SK-N-MC (cell line): ENCODE measurements around the gene CXorf38.

Experiments
- DNase-seq: peaks from one replicate; pipeline ENCODE4 v3.0.0-alpha.2; 2011; ENCODE audit warnings: low read depth, low spot score
- H3K27ac ChIP-seq: fragments of 200-600 bp; sonication (generic); 2 replicates; pipeline ENCODE4 v1.5.1; 2016; ENCODE audit warnings: mixed run types
- H3K36me3 ChIP-seq: fragments of 200-600 bp; sonication (generic); 2 replicates; pipeline ENCODE4 v1.6.1; 2017; ENCODE audit warnings: antibody characterized with exemption, low read length, mixed read lengths; ENCODE audit not compliant: insufficient read depth
- H3K4me3 ChIP-seq: fragments of 200-600 bp; sonication (generic); 2 replicates; pipeline ENCODE4 v1.5.1; 2016
- H3K9ac ChIP-seq: fragments of 200-600 bp; sonication (generic); 2 replicates; pipeline ENCODE4 v1.8.0; 2017; ENCODE audit warnings: mixed run types, mixed read lengths; ENCODE audit not compliant: insufficient read length
- H3K9me3 ChIP-seq: fragments of 200-600 bp; sonication (generic); 2 replicates; pipeline ENCODE4 v1.6.1; 2017; ENCODE audit warnings: low read depth, mild to moderate bottlenecking, antibody characterized with exemption, low read length, moderate library complexity, mixed read lengths
- EZH2 ChIP-seq: fragments of 200-600 bp; sonication (generic); IDR thresholded peaks from one replicate; pipeline ENCODE4 v1.6.1; 2017; ENCODE audit warnings: antibody characterized with exemption
- FOXP2 ChIP-seq: optimal IDR thresholded peaks from 2 replicates; pipeline ENCODE3; 2011; ENCODE audit warnings: mild to moderate bottlenecking, moderate library complexity; ENCODE audit not compliant: insufficient read depth; ENCODE audit errors: extremely low read length, control extremely low read depth
- POLR2AphosphoS5 ChIP-seq: IDR thresholded peaks from 2 replicates; pipeline ENCODE4 v1.6.1; 2012; ENCODE audit warnings: mild to moderate bottlenecking, low read depth, low read length, borderline replicate concordance

CXorf38 gene

DNA sequence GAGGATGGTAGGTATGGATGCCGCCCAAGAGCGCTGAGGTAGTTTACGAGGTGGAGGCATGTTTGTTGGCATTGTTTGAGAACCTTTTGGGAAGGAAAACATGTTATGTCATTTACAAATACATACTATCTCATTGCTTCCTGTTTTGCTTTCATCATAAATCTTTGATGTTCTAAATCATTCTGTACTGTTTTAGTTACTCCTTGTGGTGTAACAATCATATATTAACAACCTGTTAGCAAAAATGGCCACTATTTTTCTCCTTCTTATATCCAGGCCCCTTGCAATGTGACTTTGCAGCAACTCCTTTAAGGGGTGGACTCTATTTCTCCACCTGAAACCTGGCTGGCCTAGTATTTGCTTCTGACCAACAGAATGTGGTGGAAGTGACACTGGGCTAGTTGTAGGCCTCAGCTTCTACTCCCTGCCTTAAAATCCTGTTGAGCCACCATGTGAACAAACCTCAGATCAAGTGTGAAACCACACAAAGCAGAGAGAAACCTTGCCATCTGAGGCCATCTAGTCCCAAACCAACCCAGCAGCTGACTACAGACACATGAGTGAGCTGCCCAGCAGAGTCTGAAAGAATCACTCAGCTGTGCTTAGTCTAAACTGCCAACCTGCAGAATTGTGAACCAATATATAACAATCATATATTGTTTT is 15.8 kb upstream of the CXorf38 start:
- Histone ChIP-seq H3K36me3 (peaks cover 30% of the 10 kb centered on the region; the same call in 1 of the 2 replicates), H3K27ac (no peak overlapping the region), H3K4me3 (no peak overlapping the region), H3K9me3 (no peaks in the 10 kb centered on the region), H3K9ac (no peak overlapping the region)
- DNase-seq, result no peak
- TF ChIP-seq FOXP2, result no peak
- no peak for TF ChIP-seq POLR2AphosphoS5
- no peak for TF ChIP-seq EZH2

DNA sequence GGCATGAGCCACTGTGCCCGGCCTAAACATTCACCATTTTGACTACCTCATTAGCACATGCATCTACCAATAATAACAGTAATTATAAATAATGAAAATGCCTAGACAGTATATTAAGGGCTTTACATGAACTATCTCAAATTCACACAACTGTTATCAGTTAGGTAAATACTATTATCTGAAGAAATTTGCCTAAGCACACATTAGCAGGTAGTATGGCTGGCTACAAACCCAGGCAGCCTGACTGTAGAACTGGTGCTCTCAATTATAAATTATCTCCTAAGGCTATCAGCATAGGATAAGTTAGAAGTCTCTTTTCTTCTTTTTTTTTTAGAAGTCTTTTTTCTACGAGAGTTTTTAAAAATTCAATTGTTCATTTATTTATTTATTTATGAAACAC is 14.1 kb upstream of the CXorf38 start:
- Histone ChIP-seq H3K9me3 (no peaks in the 10 kb centered on the region), H3K36me3 (peaks cover 19% of the 10 kb centered on the region; the same call in 1 of the 2 replicates), H3K9ac (no peak overlapping the region), H3K4me3 (no peak overlapping the region), H3K27ac (no peak overlapping the region)
- no peak for DNase-seq
- TF ChIP-seq POLR2AphosphoS5 (no peak), FOXP2 (no peak), EZH2 (no peak)

DNA sequence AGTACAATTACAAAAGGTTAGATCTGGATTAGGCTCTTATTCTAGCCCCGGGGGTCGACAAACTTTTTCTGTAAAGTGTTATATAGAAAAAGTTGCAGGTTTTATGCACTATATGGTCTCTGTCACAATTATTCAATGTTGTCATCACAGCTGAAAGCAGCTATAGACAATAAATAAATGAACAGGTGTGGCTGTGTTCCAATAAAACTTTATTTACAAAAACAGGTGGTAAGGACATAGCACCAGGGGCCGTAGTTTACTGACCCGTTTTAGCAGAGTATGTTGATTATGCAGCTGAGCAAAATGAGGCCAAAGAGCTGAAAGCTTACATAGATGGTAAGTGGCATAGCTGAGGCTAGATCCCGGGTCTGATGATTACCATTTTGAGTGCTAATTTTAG is 13.0 kb upstream of the CXorf38 start:
- peaks cover 19% of the 10 kb centered on the region; the same call in 1 of the 2 replicates for H3K36me3 ChIP-seq
- H3K9ac ChIP-seq, result no peak overlapping the region
- H3K27ac ChIP-seq, result no peak overlapping the region
- no peak for DNase-seq
- TF ChIP-seq EZH2 (no peak), FOXP2 (no peak), POLR2AphosphoS5 (no peak)
- no peak overlapping the region for H3K4me3 ChIP-seq
- H3K9me3 ChIP-seq, result no peaks in the 10 kb centered on the region

DNA sequence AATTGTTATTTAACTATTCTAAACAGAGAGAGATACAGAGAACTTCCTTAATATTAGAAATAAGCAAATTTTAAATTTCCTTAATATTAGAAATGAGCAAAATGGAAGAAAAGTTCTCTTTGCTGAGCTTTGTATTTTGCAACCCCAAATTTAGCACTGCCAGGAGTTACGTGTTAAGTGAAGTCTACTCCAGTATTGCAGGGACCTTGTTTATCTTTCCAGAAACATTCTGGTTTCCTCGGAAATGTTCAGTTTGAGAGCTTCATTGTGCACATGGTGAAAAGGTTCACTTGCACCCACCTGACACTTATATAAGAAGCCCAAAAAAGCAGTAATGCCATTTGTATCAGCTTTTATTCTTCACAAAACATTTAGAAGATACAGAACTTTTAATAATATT is 6.2 kb upstream of the CXorf38 start:
- no peak overlapping the region for H3K4me3 ChIP-seq
- peaks cover 7% of the 10 kb centered on the region; the same call in 1 of the 2 replicates for H3K36me3 ChIP-seq

DNA sequence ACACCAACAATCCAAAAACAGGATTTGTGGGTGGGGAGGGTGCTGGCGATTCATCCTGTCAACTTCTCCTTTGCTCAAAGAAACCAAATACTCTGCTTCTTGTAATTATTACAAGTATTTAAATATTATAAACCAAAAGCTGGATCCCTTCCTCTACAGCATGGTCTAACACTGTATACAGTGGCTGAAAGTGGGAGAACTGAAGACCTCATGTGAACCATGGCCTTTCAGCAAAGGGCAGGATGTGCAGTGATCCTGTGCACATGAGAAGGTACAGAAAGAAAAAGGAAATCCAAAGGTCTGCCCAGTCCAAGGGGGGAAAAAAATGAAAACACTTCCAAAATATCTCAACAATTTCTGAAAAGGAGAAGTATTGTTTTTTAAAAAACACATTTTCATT is 5.3 kb upstream of the CXorf38 start:
- Histone ChIP-seq H3K4me3 (no peak overlapping the region), H3K9me3 (no peaks in the 10 kb centered on the region), H3K36me3 (peaks cover 7% of the 10 kb centered on the region; the same call in 1 of the 2 replicates), H3K9ac (no peak overlapping the region), H3K27ac (no peak overlapping the region)
- TF ChIP-seq POLR2AphosphoS5 (no peak), EZH2 (no peak)
- no peak for DNase-seq

More for the DNA sequence above, 6.2 kb upstream of the CXorf38 start:
- no peak overlapping the region for H3K27ac ChIP-seq
- H3K9me3 ChIP-seq, result no peaks in the 10 kb centered on the region
- no peak for DNase-seq
- no peak for TF ChIP-seq FOXP2
- no peak overlapping the region for H3K9ac ChIP-seq

DNA sequence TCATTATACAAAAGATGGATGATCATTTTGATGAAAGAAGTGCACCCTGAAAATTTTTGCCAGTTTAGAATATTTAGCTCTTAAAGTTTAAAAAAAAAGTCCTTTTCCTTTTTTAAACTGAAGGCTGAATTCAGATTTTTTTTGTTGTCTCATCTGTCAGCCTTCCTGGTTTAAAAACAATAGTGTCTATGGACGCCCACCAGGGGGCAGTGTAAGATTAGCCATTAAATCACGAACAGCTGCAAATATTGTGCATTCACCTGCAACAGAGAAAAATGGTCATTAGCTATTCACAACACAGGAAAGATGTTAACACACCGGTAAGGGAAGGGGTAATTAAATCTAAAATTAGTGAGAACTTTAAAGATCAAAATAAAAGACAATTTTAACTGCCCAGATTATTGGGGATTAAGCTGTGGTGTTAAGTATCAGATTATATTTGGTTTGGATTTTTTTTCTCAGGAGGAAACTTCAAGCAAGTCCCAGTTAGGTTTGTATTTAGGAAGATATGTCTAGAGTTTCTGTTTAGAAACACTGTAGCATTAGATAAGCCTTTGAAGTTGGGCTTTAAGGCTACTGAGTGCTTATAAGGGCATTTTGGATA is 4.4 kb upstream of the CXorf38 start:
- peak; percentile 1 for DNase-seq
- no peaks in the 10 kb centered on the region for H3K9me3 ChIP-seq
- H3K4me3 ChIP-seq, result no peak overlapping the region
- H3K9ac ChIP-seq, result no peak overlapping the region
- peaks cover 7% of the 10 kb centered on the region; the same call in 1 of the 2 replicates for H3K36me3 ChIP-seq
- H3K27ac ChIP-seq, result no peak overlapping the region
- no peak for TF ChIP-seq EZH2

DNA sequence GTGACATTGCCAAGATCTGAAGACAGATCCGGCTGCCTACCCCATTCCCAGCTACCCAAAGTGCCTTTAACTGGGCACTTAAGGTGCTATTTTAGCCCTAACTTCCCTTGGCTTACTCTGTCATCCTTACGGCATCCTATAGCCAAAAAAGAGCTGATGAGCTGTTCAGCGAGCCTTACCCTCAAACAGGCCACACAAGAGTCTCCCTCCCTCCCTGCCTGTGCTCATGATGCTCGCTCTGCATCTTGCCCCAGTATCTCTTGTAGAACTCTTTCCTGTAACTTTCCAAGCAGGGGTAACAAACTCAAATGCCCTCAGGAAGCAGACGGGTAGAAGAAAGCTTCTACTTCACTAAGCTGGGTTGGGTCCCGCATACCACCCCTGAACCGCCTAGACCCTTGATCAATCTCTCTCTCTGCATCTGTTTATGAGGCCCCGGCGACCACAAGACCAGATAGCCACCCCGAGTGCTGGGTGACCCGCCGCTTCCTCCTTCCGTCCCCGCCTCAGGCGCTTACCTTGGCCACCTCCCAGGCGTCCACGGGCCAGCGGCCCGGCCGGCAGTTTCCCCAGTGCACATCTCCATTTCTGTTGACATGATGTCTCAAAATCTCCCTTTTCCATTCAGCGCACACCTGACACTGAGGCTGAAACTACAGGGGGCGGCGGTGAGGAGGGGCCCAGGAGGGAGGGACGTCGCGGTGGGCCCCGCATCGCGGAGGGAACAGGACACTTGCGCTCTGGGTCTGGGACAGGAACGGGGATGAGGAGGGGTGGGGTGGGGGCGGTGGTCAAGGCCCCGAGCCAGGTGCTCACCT is 663 bp downstream of the CXorf38 start:
- no peak for DNase-seq
- no peaks in the 10 kb centered on the region for H3K36me3 ChIP-seq

DNA sequence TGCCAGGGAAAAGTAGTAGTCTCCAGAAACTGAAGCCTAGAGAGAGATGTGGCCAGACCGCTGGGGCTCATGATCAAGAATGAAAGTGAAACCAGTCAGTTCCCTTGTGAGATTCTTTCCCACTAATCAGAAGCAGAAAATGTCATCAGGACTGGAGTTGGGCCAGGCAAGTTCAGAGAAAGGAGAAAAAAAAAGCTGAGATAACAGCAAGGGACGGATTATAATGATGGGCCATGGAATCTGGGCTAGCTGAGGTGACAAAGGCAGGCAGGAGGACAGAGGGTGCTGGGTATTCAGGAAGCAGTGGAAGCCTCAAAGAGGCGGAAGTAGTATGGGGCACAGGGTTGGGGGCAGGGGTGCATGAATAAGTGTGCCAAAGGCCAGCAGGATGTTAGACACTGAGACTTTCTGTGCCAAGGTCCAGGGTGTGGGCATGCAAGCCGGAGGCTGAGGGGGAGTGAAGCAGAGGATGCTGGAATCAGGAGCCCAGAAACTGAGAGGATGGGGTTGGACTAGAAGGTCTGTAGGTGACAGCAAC is 2.5 kb downstream of the CXorf38 start:
- Histone ChIP-seq H3K27ac (no peak overlapping the region), H3K36me3 (no peaks in the 10 kb centered on the region), H3K4me3 (0 out of 2 replicates have a peak overlapping the region, but pooled peaks have one; percentile 9), H3K9me3 (no peaks in the 10 kb centered on the region), H3K9ac (no peak overlapping the region)
- TF ChIP-seq FOXP2 (no peak), EZH2 (no peak), POLR2AphosphoS5 (no peak)
- DNase-seq, result no peak

More for the DNA sequence above, 663 bp downstream of the CXorf38 start:
- Histone ChIP-seq H3K9ac (peak overlapping the region; percentile 72), H3K4me3 (peak overlapping the region; percentile 80), H3K27ac (no peak overlapping the region), H3K9me3 (no peaks in the 10 kb centered on the region)
- TF ChIP-seq POLR2AphosphoS5 (no peak), EZH2 (no peak), FOXP2 (no peak)
